GM12874 (cell line): ENCODE data around the gene PRPS2.

ENCODE experiments used
- CTCF ChIP-seq: IDR thresholded peaks from 2 replicates; pipeline ENCODE4 v1.5.1; 2011; ENCODE audit warnings: low read depth, mild to moderate bottlenecking, control low read depth, low read length, moderate library complexity; ENCODE audit not compliant: insufficient read depth

The PRPS2 gene

GRCh38 chrX:12814420-12814819, 23.2 kb downstream of the PRPS2 start:
- TF ChIP-seq CTCF: peak; percentile 14; the same call in 1 of the 2 replicates

- TF ChIP-seq CTCF: no peak
Measured at GRCh38 chrX:12817528-12817927, 26.3 kb downstream of the PRPS2 start.

GRCh38 chrX:12819222-12819621, 28.0 kb downstream of the PRPS2 start:
- TF ChIP-seq CTCF: no peak

- no peak for TF ChIP-seq CTCF
Measured at GRCh38 chrX:12820737-12821136, 29.5 kb downstream of the PRPS2 start.

- TF ChIP-seq CTCF: no peak
Measured at GRCh38 chrX:12824944-12825343, 33.7 kb downstream of the PRPS2 start.

- no peak for TF ChIP-seq CTCF
Measured at GRCh38 chrX:12825801-12826200, 34.6 kb downstream of the PRPS2 start.

- no peak for TF ChIP-seq CTCF
Measured at GRCh38 chrX:12843061-12843667, 52.0 kb downstream of the PRPS2 start.

- TF ChIP-seq CTCF: no peak
Measured at GRCh38 chrX:12843668-12844279, 52.6 kb downstream of the PRPS2 start.
